Epithelial cell of esophagus (primary cell): Measurements from ENCODE around the gene RGS9BP.

Experiments
- DNase-seq: peaks from one replicate; pipeline ENCODE4 v3.0.0; 2010; ENCODE audit warnings: low read depth
- H3K4me3 ChIP-seq: 2 replicates; pipeline ENCODE4 v1.5.1; 2011; ENCODE audit warnings: mild to moderate bottlenecking, low read length, control low read depth
- TF ChIP-seq, protein P1 (sequence below): IDR thresholded peaks from 2 replicates; pipeline ENCODE4 v1.5.1; 2011; ENCODE audit warnings: low read depth, mild to moderate bottlenecking, low read length, control low read depth, inconsistent platforms; ENCODE audit not compliant: insufficient read depth; ENCODE audit errors: missing control alignments

The RGS9BP gene

DNA sequence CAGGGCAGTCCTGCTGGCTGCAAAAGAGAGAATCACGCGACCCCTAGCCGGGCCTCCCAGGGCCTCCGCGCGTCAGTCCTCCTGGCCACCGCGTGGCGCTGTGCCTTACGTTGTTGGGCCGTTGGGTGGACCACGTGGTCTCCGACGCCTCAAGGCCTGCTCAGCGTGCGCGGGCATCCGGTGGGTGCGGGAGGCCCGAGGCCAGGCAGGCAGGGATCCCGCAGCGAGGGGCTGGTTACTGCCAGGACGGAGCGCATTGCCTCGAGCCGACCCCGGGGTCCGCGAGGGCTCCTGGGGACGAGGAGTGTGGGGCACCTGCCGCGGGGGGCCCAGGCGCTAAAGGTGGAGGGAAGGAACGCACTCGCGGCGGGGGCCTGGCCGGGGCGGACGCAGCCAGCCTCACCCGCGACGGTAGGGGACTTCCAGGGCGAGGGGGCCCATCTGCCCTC is 44.0 kb downstream of the RGS9BP start, which contains the start of gene TDRD12:
TSS of gene TDRD12 (plus strand) at position 157 of the 449 bp plus-strand sequence. CDS start 306 bp downstream, outside the sequence.
- no peak within 1 kb of the TSS for H3K4me3 ChIP-seq
- no peak for DNase-seq
- TF ChIP-seq, protein P1, sequence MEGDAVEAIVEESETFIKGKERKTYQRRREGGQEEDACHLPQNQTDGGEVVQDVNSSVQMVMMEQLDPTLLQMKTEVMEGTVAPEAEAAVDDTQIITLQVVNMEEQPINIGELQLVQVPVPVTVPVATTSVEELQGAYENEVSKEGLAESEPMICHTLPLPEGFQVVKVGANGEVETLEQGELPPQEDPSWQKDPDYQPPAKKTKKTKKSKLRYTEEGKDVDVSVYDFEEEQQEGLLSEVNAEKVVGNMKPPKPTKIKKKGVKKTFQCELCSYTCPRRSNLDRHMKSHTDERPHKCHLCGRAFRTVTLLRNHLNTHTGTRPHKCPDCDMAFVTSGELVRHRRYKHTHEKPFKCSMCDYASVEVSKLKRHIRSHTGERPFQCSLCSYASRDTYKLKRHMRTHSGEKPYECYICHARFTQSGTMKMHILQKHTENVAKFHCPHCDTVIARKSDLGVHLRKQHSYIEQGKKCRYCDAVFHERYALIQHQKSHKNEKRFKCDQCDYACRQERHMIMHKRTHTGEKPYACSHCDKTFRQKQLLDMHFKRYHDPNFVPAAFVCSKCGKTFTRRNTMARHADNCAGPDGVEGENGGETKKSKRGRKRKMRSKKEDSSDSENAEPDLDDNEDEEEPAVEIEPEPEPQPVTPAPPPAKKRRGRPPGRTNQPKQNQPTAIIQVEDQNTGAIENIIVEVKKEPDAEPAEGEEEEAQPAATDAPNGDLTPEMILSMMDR = no peak

DNA sequence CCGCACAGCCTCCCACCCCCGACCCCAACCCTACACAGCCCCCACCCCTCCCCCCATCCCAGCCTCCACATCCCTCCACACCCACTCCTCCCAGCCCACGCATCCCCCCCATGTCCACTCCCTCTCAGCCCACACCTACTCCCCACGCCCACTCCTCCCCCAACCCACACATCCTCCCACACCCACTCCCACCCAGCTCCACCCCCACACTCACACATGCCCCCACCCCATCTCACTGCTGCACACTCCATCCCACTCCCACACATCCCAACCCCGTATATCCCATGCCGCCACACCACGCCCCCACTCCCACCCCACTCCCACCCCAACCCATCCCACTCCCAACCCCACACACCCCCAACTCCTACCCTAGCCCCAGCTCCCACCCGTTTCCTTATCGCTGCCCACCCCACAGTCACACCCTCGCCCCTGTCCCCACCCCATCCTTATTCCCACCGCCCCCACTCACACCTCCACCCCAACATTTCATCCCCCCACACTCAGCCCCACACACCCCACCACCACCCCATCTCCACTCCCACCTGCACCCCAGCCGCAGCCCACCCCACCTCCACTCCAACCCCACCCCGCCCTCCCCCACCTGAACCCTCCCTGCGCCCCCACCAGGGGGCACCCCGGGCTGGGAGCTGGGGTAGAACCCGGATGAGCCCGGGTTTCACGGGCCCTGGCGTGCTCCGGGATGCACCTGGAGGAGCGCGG is 44.7 kb downstream of the RGS9BP start:
- no peak overlapping the region for H3K4me3 ChIP-seq
- DNase-seq = no peak
- TF ChIP-seq, protein P1 = no peak

DNA sequence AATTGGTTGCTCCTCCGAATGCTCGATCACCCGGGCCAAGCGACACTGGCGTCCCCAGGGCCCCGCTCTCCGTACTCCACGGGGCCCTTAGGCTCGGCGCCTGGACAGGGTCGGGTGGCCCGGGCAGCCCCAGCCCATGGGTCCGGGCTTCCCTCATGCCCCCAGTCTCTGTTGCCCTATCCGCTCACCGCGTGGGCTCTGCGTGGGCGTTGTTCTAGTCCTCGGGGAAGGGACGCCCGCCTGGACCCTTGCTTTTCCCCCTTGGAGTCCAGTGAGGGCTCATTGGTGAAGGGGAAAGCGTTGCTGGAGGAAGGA is 45.2 kb downstream of the RGS9BP start:
- no peak overlapping the region for H3K4me3 ChIP-seq
- DNase-seq = no peak
- TF ChIP-seq, protein P1 = no peak
